ENCODE measurements around the gene SOCS3.

SOCS3 gene

DNA sequence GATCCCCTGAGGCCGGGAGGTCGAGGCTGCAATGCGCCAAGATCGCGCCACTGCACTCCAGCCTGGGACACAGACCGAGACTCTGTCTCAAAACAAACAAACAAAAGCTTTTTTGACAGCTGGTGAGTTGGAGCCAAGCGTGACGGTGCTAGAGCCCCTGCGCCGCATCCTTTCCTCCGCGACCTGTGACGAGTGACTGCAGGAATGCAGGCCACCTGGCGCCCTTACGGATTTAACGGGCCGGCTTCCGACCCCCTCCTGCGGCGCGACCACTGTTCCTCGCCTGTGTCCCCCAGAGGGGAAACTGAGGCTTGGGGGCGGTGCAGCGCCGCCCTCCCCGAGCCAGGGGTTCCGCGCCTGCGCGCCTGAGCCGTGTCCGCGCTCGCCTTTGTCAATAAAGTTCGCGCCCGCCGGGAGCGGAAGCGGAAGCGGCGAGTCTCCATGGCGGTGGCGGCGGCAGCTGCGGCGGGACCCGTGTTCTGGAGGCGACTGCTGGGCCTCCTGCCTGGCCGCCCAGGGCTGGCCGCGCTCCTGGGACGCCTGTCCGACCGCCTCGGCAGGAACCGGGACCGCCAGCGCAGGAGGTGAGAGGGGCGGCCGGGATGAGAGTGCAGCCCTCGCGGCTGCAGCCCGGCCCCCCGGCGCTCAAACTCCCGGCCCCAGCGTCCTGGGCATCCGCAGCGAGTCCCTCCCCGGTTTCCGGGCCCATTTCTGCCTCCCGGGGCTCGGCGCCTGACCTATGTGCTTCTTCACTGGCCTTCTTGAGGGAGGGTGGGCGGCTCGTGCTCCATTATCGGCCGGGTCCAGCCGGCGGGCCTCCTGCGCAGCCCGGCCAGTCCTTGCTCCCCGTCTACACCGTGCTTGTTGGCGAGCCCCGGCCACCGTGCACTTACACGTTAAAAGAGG lies 18.6 kb upstream of the SOCS3 start, which contains the start of gene PGS1:
Gene PGS1 (plus strand): TSS at position 425 of the 906 bp plus-strand sequence. CDS start 17 bp downstream, at position 442.
- ChIA-PET CTCF (interaction anchor here (1.6 kb wide), 1 partner anchor 18 kb away, joined by 3 read pairs; no protein-coding TSS in a partner anchor), POLR2A (interaction anchor here (0.8 to 1.9 kb wide), 5 partner anchors 10 to 46 kb away, joined by 3 to 10 read pairs (median 5); no protein-coding TSS in a partner anchor)
- TF ChIP-seq ELF4 (IDR thresholded peaks at IDR 0.05): peak; percentile 94
- no peak for TF ChIP-seq FOXK2 (IDR thresholded peaks at IDR 0.05)
- no peak for TF ChIP-seq TARDBP (IDR thresholded peaks at IDR 0.05)
- TF ChIP-seq FOXA1 (IDR thresholded peaks at IDR 0.05): no peak
- TF ChIP-seq NFRKB (IDR thresholded peaks at IDR 0.05): no peak
- TF ChIP-seq FOXM1 (IDR thresholded peaks at IDR 0.05; ENCODE audit: borderline replicate concordance): no peak
- no peak for TF ChIP-seq L3MBTL2 (conservative IDR thresholded peaks at IDR 0.05)
- peak; percentile 37; the same call in 1 of the 2 replicates for TF ChIP-seq LEF1 (IDR thresholded peaks at IDR 0.05; ENCODE audit: borderline replicate concordance)
- DNase-seq (ENCODE audit: extremely low spot score): peak; percentile 85

DNA sequence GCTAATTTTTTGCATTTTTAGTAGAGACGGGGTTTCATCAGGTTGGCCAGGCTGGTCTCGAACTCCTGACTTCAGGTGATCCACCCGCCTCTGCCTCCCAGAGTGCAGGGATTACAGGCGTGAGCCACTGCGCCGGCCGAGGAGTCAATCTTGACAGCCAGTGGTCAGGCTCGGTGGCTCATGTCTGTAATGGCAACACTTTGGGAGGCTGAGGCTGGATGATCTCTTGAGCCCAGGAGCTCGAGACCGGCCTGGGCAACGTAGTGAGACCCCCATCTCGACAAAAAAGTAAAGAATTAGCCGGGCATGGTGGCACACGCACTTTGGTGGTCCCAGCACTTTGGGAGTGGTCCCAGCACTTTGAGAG lies 18.0 kb upstream of the SOCS3 start:
- ChIA-PET POLR2A (interaction anchor here (1.0 to 1.9 kb wide), 3 partner anchors 9 to 47 kb away, joined by 3 to 10 read pairs (median 6); no protein-coding TSS in a partner anchor), CTCF (interaction anchor here (1.6 kb wide), 1 partner anchor 17 kb away, joined by 3 read pairs; no protein-coding TSS in a partner anchor)
- TF ChIP-seq FOXM1 (IDR thresholded peaks at IDR 0.05; ENCODE audit: borderline replicate concordance) (no peak), TARDBP (IDR thresholded peaks at IDR 0.05) (no peak), HDGF (IDR thresholded peaks at IDR 0.05; ENCODE audit: borderline replicate concordance) (no peak), BHLHE40 (IDR thresholded peaks at IDR 0.05; ENCODE audit: borderline replicate concordance) (no peak), ARNT (IDR thresholded peaks at IDR 0.05) (no peak), NFRKB (IDR thresholded peaks at IDR 0.05) (no peak), SP1 (IDR thresholded peaks at IDR 0.05) (no peak), FOXA1 (IDR thresholded peaks at IDR 0.05) (no peak), LEF1 (IDR thresholded peaks at IDR 0.05; ENCODE audit: borderline replicate concordance) (no peak), ZNF384 (IDR thresholded peaks at IDR 0.05) (no peak), ELF4 (IDR thresholded peaks at IDR 0.05) (no peak), FOXK2 (IDR thresholded peaks at IDR 0.05) (no peak), CTBP1 (IDR thresholded peaks at IDR 0.05; ENCODE audit: borderline replicate concordance) (no peak), SUZ12 (IDR thresholded peaks at IDR 0.05) (no peak), L3MBTL2 (conservative IDR thresholded peaks at IDR 0.05) (no peak)
- TF ChIP-seq, protein P1, sequence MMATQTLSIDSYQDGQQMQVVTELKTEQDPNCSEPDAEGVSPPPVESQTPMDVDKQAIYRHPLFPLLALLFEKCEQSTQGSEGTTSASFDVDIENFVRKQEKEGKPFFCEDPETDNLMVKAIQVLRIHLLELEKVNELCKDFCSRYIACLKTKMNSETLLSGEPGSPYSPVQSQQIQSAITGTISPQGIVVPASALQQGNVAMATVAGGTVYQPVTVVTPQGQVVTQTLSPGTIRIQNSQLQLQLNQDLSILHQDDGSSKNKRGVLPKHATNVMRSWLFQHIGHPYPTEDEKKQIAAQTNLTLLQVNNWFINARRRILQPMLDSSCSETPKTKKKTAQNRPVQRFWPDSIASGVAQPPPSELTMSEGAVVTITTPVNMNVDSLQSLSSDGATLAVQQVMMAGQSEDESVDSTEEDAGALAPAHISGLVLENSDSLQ (IDR thresholded peaks at IDR 0.05): no peak
- no peak for DNase-seq (ENCODE audit: extremely low spot score)

DNA sequence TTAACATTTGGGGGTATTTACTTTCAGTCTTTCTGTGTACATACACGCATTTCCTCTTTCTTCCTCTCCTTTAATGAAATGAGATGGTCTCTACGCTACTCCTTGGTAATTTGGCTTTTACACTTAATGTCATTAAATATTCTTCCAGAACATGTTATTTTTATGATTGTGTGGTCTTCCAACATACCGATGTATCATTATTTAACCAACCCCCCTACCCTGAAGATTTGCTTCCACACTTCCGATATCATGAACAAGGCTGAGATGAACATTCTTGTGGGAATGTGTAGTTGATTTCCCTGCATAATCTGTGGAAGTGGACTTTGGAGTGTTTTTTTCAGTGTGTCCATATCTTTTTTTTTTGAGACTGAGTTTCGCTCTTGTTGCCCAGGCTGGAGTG lies 16.3 kb upstream of the SOCS3 start:
- CTCF ChIA-PET: no interaction called here
- POLR2A ChIA-PET: interaction anchor here (1.1 kb wide), 1 partner anchor 8 kb away, joined by 4 read pairs; no protein-coding TSS in a partner anchor
- no peak for DNase-seq (ENCODE audit: extremely low spot score)

DNA sequence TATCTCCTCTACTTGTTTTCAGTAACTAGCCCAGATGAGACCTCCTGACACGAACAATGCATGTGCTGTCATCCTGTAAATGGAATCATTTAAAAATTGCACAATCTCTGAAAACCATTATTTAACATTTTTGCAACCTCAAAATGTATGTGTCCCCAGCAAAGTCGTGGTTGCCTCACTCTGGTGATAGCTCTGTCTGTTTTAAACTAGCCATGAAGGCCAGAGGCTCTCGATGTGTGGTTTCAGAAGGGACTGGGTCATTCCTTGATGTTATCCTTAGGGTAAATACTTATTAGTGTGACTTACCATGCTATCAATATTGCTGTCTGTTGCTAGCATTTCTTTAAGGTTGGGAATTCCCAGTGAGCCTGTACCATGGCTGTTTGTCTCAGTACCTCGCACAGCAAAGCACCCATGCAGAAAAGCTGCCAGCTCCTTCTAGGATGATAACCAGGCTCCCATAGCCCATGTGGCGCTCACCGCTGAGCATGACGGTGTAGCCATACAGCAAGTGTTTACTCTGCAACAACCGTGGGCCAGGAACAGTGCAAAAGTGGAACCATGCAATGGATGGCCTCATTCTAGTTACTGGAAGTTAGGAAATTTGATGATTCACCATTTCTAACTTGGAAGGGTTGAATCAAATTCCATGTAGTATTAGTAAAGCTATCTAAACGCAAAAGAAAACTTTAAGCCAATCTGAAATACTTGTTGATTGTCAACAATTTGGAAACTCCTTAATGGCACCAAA lies 15.7 kb upstream of the SOCS3 start:
- CTCF ChIA-PET: interaction anchor here (1.2 kb wide), 1 partner anchor 15 kb away, joined by 4 read pairs; no protein-coding TSS in a partner anchor
- POLR2A ChIA-PET: no interaction called here
- no peak for DNase-seq (ENCODE audit: extremely low spot score)
- TF ChIP-seq FOXK2 (IDR thresholded peaks at IDR 0.05) (no peak), SP1 (IDR thresholded peaks at IDR 0.05) (no peak), LEF1 (IDR thresholded peaks at IDR 0.05; ENCODE audit: borderline replicate concordance) (no peak), FOXM1 (IDR thresholded peaks at IDR 0.05; ENCODE audit: borderline replicate concordance) (no peak), L3MBTL2 (conservative IDR thresholded peaks at IDR 0.05) (no peak)
- TF ChIP-seq, protein P1 (IDR thresholded peaks at IDR 0.05): no peak

More for the DNA sequence above, 16.3 kb upstream of the SOCS3 start:
- no peak for TF ChIP-seq TARDBP (IDR thresholded peaks at IDR 0.05)
- no peak for TF ChIP-seq SUZ12 (IDR thresholded peaks at IDR 0.05)

DNA sequence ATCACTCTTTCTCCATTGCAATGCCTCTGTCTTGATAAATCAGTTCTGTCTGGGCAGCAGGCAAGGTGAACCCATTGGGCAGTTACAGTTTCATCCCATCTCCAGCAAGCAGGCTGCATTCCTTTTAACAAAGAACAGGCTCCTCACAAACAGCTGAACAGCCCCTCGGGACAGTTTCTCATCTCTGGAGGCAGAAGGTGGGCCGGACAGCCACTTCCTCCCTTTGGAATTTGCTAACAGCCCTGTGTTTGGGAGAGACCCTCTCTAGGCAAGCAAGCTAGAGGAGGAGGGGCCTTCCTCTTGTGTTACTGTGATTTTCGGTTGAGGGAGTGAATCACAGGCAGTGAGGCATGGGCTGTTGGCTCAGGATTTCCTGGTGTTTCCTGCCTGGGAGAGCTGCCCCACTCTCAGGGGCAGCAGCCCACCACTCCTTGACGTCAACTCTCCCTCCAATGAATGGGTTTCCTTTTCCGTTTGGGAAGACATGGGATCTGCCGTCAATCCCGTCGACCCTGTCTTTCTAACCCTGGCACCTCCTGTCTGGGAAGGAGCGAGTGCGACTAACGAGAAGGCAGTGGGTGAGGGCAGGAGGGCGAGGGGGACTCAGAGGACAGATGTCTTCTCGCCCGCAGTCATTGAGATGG lies 14.9 kb upstream of the SOCS3 start:
- ChIA-PET CTCF (interaction anchor here (1.2 kb wide), 1 partner anchor 14 kb away, joined by 4 read pairs; no protein-coding TSS in a partner anchor), POLR2A (no interaction called here)
- TF ChIP-seq TARDBP (IDR thresholded peaks at IDR 0.05): no peak
- TF ChIP-seq LEF1 (IDR thresholded peaks at IDR 0.05; ENCODE audit: borderline replicate concordance): no peak
- TF ChIP-seq FOXM1 (IDR thresholded peaks at IDR 0.05; ENCODE audit: borderline replicate concordance): no peak
- TF ChIP-seq NFRKB (IDR thresholded peaks at IDR 0.05): no peak
- no peak for TF ChIP-seq SP1 (IDR thresholded peaks at IDR 0.05)
- no peak for TF ChIP-seq ARNT (IDR thresholded peaks at IDR 0.05)
- no peak for TF ChIP-seq ELF4 (IDR thresholded peaks at IDR 0.05)
- TF ChIP-seq HDGF (IDR thresholded peaks at IDR 0.05; ENCODE audit: borderline replicate concordance): no peak
- no peak for TF ChIP-seq FOXK2 (IDR thresholded peaks at IDR 0.05)
- TF ChIP-seq L3MBTL2 (conservative IDR thresholded peaks at IDR 0.05): no peak
- TF ChIP-seq CTBP1 (IDR thresholded peaks at IDR 0.05; ENCODE audit: borderline replicate concordance): no peak
- no peak for TF ChIP-seq FOXA1 (IDR thresholded peaks at IDR 0.05)
- TF ChIP-seq SUZ12 (IDR thresholded peaks at IDR 0.05): no peak
- no peak for TF ChIP-seq ZNF384 (IDR thresholded peaks at IDR 0.05)
- TF ChIP-seq, protein P1 (IDR thresholded peaks at IDR 0.05): no peak
- TF ChIP-seq BHLHE40 (IDR thresholded peaks at IDR 0.05; ENCODE audit: borderline replicate concordance): no peak
- DNase-seq (ENCODE audit: extremely low spot score): no peak
